ENCODE results near the gene BBS4.

BBS4 gene

DNA sequence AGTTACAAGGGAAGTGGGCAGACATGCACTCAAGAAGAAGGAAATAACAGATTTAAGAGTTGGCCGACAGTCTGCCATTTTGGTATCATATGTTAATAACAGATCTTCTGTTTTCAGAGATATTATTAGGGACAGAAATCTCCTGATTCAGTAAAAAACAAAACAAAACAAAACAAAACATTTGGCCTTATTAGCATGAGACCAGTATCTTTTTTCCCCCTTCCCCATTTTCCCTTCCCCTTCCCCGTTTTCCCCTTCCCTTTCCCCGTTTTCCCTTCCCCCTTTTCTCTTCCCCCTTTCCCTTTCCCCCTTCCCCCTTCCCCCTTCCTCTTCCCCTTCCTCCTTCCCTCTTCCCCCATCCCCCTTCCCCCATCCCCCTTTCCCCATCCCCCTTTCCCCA, 39.4 kb downstream of the BBS4 start:
- TF ChIP-seq, protein P1, sequence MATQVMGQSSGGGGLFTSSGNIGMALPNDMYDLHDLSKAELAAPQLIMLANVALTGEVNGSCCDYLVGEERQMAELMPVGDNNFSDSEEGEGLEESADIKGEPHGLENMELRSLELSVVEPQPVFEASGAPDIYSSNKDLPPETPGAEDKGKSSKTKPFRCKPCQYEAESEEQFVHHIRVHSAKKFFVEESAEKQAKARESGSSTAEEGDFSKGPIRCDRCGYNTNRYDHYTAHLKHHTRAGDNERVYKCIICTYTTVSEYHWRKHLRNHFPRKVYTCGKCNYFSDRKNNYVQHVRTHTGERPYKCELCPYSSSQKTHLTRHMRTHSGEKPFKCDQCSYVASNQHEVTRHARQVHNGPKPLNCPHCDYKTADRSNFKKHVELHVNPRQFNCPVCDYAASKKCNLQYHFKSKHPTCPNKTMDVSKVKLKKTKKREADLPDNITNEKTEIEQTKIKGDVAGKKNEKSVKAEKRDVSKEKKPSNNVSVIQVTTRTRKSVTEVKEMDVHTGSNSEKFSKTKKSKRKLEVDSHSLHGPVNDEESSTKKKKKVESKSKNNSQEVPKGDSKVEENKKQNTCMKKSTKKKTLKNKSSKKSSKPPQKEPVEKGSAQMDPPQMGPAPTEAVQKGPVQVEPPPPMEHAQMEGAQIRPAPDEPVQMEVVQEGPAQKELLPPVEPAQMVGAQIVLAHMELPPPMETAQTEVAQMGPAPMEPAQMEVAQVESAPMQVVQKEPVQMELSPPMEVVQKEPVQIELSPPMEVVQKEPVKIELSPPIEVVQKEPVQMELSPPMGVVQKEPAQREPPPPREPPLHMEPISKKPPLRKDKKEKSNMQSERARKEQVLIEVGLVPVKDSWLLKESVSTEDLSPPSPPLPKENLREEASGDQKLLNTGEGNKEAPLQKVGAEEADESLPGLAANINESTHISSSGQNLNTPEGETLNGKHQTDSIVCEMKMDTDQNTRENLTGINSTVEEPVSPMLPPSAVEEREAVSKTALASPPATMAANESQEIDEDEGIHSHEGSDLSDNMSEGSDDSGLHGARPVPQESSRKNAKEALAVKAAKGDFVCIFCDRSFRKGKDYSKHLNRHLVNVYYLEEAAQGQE (IDR thresholded peaks at IDR 0.05; ENCODE audit: low read depth), result no peak
- TF ChIP-seq FOXM1 (IDR thresholded peaks at IDR 0.05; ENCODE audit: borderline replicate concordance, low read depth) (no peak), YY1 (IDR thresholded peaks at IDR 0.05; ENCODE audit: low read depth) (no peak), CREB1 (IDR thresholded peaks at IDR 0.05; ENCODE audit: low read depth) (no peak), CEBPB (IDR thresholded peaks at IDR 0.05) (no peak)
- TF ChIP-seq, protein P2, sequence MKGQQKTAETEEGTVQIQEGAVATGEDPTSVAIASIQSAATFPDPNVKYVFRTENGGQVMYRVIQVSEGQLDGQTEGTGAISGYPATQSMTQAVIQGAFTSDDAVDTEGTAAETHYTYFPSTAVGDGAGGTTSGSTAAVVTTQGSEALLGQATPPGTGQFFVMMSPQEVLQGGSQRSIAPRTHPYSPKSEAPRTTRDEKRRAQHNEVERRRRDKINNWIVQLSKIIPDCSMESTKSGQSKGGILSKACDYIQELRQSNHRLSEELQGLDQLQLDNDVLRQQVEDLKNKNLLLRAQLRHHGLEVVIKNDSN (IDR thresholded peaks at IDR 0.05), result no peak

DNA sequence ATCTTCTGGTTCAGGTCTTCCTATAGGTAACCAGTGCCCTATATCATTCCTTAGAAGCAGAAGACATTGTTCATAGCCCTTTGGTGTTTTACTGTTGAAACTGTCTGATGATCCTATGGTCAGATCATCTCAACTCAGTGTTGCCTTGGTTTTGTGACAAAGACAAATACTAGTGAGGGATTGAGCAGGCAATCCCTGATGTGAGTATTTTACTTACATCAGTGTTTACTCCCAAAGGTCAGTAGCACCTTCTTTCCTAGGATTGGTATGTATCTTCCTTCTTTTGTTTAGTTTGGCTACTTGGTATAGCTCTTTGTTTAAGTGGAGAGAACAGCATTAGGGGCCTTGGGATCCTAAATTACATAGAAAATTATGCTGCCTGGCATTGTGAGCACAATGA, 41.1 kb downstream of the BBS4 start:
- no peak for TF ChIP-seq RAD21 (IDR thresholded peaks at IDR 0.05; ENCODE audit: low read depth)
- TF ChIP-seq FOXM1 (IDR thresholded peaks at IDR 0.05; ENCODE audit: borderline replicate concordance, low read depth), result no peak
- TF ChIP-seq ZBTB7A (IDR thresholded peaks at IDR 0.05; ENCODE audit: low read depth), result no peak
- TF ChIP-seq TCF12 (IDR thresholded peaks at IDR 0.05; ENCODE audit: low read depth), result no peak
- no peak for TF ChIP-seq CREB1 (IDR thresholded peaks at IDR 0.05; ENCODE audit: low read depth)
- no peak for TF ChIP-seq YY1 (IDR thresholded peaks at IDR 0.05; ENCODE audit: low read depth)
- TF ChIP-seq, protein P2 (IDR thresholded peaks at IDR 0.05), result no peak
- no peak for TF ChIP-seq NFIC (IDR thresholded peaks at IDR 0.05)
- no peak for TF ChIP-seq TAF1 (IDR thresholded peaks at IDR 0.05; ENCODE audit: low read depth)
- TF ChIP-seq EGR1 (IDR thresholded peaks at IDR 0.05), result no peak

DNA sequence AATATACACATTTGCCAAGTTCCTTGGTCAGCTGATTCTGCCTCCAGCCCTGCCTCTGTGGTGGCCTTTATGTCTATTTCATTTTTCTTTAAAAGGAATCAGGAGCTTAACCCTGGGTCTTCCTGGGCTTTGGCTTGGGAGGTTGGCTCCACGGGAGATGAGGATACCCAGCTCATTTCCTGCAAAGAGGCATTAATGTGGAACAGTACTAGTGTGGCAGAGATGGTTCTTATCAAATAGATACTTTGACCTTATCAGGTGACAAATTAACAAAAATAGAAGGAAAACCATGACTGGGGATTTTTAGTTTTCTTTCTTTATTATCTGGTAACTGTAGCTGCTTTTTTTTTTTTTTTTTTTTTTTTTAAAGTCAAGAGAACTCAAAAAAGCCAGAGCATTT, 42.8 kb downstream of the BBS4 start:
- TF ChIP-seq CREB1 (IDR thresholded peaks at IDR 0.05; ENCODE audit: low read depth) (no peak), TEAD4 (IDR thresholded peaks at IDR 0.05) (no peak), YY1 (IDR thresholded peaks at IDR 0.05; ENCODE audit: low read depth) (no peak), EP300 (IDR thresholded peaks at IDR 0.05; ENCODE audit: borderline replicate concordance) (no peak), TAF1 (IDR thresholded peaks at IDR 0.05; ENCODE audit: low read depth) (no peak), CEBPB (IDR thresholded peaks at IDR 0.05) (no peak), RAD21 (IDR thresholded peaks at IDR 0.05; ENCODE audit: low read depth) (no peak), EGR1 (IDR thresholded peaks at IDR 0.05) (no peak)
- TF ChIP-seq, protein P3, sequence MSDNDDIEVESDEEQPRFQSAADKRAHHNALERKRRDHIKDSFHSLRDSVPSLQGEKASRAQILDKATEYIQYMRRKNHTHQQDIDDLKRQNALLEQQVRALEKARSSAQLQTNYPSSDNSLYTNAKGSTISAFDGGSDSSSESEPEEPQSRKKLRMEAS (IDR thresholded peaks at IDR 0.05), result no peak

DNA sequence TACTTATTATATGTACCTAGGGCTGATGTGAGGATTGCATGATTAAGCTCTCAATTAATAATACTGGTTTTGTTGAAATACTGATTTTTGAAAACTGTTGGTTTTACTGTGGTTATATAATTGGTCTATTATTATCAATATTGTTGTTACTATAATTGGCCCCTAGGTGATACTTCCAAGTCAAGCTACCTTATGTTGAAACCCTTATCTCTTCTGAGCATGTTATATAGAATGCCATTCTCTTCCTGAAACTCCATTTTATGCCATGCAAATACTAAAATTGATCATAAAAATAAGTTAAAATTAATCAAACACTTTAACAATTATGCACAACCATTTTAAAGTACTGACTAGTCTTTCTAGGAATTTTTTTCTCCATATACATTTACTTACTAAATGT, 46.1 kb downstream of the BBS4 start:
- no peak for TF ChIP-seq TAF1 (IDR thresholded peaks at IDR 0.05; ENCODE audit: low read depth)
- no peak for TF ChIP-seq TEAD4 (IDR thresholded peaks at IDR 0.05)
- TF ChIP-seq, protein P1 (IDR thresholded peaks at IDR 0.05; ENCODE audit: low read depth), result no peak
- no peak for TF ChIP-seq YY1 (IDR thresholded peaks at IDR 0.05; ENCODE audit: low read depth)
- TF ChIP-seq ZBTB7A (IDR thresholded peaks at IDR 0.05; ENCODE audit: low read depth), result no peak
- no peak for TF ChIP-seq CREB1 (IDR thresholded peaks at IDR 0.05; ENCODE audit: low read depth)
- TF ChIP-seq RAD21 (IDR thresholded peaks at IDR 0.05; ENCODE audit: low read depth), result no peak
- TF ChIP-seq, protein P2 (IDR thresholded peaks at IDR 0.05), result no peak
- no peak for TF ChIP-seq NFIC (IDR thresholded peaks at IDR 0.05)
- TF ChIP-seq, protein P3 (IDR thresholded peaks at IDR 0.05), result no peak
- no peak for TF ChIP-seq FOXM1 (IDR thresholded peaks at IDR 0.05; ENCODE audit: borderline replicate concordance, low read depth)
- TF ChIP-seq CEBPB (IDR thresholded peaks at IDR 0.05), result no peak
- TF ChIP-seq EGR1 (IDR thresholded peaks at IDR 0.05), result no peak
- TF ChIP-seq TCF12 (IDR thresholded peaks at IDR 0.05; ENCODE audit: low read depth), result no peak
- TF ChIP-seq EP300 (IDR thresholded peaks at IDR 0.05; ENCODE audit: borderline replicate concordance), result no peak

DNA sequence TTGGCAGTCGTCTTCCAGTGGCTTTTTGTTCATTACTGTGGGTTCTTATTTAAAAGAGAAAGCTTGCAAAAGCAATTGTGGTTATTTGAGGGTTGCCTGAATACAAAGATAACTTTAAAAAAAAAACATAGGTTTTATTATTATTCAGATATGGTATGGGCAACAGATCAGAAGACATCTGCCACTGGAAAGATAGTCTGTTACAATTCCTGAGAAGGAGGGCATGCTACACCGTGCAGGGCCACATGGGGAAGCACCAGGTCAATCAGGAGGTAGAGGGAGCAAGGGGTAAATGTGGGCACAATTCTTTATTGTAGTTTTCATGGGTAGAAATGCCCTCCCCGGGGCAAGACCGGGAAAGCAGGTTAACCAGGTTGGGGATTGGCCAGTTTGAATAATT, 46.5 kb downstream of the BBS4 start:
- no peak for TF ChIP-seq RAD21 (IDR thresholded peaks at IDR 0.05; ENCODE audit: low read depth)
- no peak for TF ChIP-seq YY1 (IDR thresholded peaks at IDR 0.05; ENCODE audit: low read depth)
- TF ChIP-seq, protein P3 (IDR thresholded peaks at IDR 0.05), result no peak
- TF ChIP-seq, protein P2 (IDR thresholded peaks at IDR 0.05), result no peak
- TF ChIP-seq ZBTB7A (IDR thresholded peaks at IDR 0.05; ENCODE audit: low read depth), result no peak
- TF ChIP-seq, protein P1 (IDR thresholded peaks at IDR 0.05; ENCODE audit: low read depth), result no peak
- TF ChIP-seq TAF1 (IDR thresholded peaks at IDR 0.05; ENCODE audit: low read depth), result no peak
- no peak for TF ChIP-seq CEBPB (IDR thresholded peaks at IDR 0.05)
- TF ChIP-seq FOXM1 (IDR thresholded peaks at IDR 0.05; ENCODE audit: borderline replicate concordance, low read depth), result no peak
- no peak for TF ChIP-seq CREB1 (IDR thresholded peaks at IDR 0.05; ENCODE audit: low read depth)
- no peak for TF ChIP-seq EGR1 (IDR thresholded peaks at IDR 0.05)
- no peak for TF ChIP-seq EP300 (IDR thresholded peaks at IDR 0.05; ENCODE audit: borderline replicate concordance)
- TF ChIP-seq TCF12 (IDR thresholded peaks at IDR 0.05; ENCODE audit: low read depth), result no peak
- TF ChIP-seq TEAD4 (IDR thresholded peaks at IDR 0.05), result no peak
- TF ChIP-seq NFIC (IDR thresholded peaks at IDR 0.05), result no peak

All from Ishikawa (cell line).